Urothelium cell line (cell line): ENCODE results near the gene ATG3.
"Not testable (repeated sequence)": the region's sequence is repeated elsewhere in the genome, so short reads cannot be mapped to it uniquely, and the experiment has no call there.

Experiments
- DNase-seq: peaks from one replicate; pipeline ENCODE4 v3.0.0; 2011; ENCODE audit warnings: low spot score, mixed read lengths
- FAIRE-seq: peaks from 2 replicates; lab custom pipeline; 2011; peaks lifted over from hg19 to GRCh38; lab: Jason Lieb, UNC

ATG3 gene

GRCh38 chr3:112564247-112564939 is 2.6 kb upstream of the ATG3 start:
- DNase-seq, FAIRE-seq: not testable (repeated sequence)

GRCh38 chr3:112561484-112561733 is 353 bp downstream of the ATG3 start:
- no peak for FAIRE-seq
- DNase-seq: peak; percentile 74

DNA sequence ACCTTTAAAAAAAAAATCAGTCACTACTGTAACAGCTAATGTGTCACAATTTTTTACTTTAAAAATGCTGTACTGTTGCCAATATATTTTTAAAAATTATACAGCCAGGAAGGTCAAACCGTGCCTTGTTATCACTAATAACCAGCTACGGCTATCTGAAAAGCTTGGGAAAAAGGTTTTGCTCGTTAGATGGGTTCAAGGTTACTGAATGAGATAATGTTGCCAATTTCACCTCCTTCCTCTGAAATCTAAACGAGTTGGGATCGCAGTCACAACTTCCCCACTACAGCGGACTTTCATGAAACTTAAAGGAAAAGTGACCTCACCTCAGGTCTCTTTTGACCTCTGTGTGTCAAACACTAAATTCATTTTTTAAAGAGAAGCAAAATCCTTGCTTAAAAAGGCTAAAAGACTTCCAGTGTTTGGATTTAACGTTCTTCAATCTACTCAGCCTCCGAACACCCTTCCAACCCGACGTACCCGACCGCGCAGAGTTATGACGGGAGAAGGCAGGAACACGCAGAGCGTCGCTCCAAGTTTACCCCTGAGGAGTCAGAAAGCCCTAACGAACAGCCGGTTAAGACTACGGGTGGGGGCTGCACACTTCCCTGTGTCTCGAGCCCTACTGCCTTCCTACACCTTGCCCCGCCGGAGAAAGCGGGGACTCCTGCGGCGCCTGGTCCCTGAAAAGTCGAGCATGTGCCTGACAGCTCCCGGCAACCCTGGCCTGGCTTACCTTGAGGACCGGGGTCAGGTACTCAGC is 860 bp downstream of the ATG3 start:
- FAIRE-seq: peak; percentile 56
- DNase-seq: peak; percentile 78

GRCh38 chr3:112560307-112560706 is 1.5 kb downstream of the ATG3 start:
- FAIRE-seq (no peak), DNase-seq (no peak)

- FAIRE-seq (no peak), DNase-seq (no peak)
Observed at GRCh38 chr3:112557976-112558375, 3.8 kb downstream of the ATG3 start.

GRCh38 chr3:112555535-112556170 is 6.1 kb downstream of the ATG3 start:
- DNase-seq (no peak), FAIRE-seq (no peak)

- DNase-seq (no peak), FAIRE-seq (no peak)
Observed at GRCh38 chr3:112550859-112551258, 10.9 kb downstream of the ATG3 start.

DNA sequence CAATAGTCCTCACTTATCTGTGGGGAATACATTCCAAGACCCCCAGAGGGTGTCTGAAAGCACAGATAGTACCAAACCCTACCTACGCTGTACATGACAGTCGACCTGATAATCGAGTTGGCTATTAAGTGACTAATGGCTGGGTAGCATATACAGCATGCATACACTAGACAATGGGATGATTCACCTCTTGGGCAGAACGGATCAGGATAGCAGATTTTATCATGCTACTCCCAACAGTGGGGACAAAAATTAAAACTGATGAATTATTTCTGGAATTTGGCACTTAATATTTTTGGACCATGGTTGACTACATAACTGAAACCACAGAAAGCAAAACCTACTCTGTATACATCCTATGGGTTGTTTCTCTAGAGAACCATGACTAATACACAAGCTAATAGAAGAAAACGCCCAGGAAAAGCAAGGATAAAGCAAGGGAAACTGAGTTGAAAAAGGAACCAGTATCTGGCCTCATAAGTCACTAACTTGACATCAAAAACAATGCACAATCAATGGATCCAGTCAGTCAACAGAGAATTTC is 15.5 kb downstream of the ATG3 start:
- DNase-seq: no peak
- FAIRE-seq: no peak

GRCh38 chr3:112539825-112540650 is 21.7 kb downstream of the ATG3 start:
- no peak for DNase-seq
- FAIRE-seq: no peak

GRCh38 chr3:112531358-112531781 is 30.4 kb downstream of the ATG3 start:
- peak; percentile 17 for DNase-seq

GRCh38 chr3:112530573-112530972 is 31.2 kb downstream of the ATG3 start:
- DNase-seq (no peak), FAIRE-seq (no peak)

More at GRCh38 chr3:112531358-112531781, 30.4 kb downstream of the ATG3 start:
- FAIRE-seq: no peak

DNA sequence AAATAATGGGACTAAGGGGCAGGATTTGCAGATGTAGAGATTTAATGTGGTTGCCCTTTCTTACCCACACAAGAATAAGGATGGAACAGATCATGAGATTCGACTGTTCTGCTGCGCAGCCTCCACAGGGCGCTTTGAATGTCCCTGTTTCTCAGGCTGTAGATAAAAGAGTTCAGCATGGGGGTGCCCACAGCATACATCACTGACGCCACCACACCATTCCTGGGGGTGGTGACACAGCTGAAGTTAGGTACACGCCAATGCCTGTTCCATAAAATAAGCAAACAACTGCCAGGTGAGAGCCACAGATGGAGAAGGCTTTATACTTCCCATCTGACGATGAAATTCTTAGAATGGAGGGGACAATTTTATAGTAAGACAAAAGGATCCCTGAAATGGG is 37.6 kb downstream of the ATG3 start:
- DNase-seq, FAIRE-seq: not testable (repeated sequence)

GRCh38 chr3:112519424-112520001 is 42.2 kb downstream of the ATG3 start:
- DNase-seq (peak; percentile 56), FAIRE-seq (no peak)

- DNase-seq, FAIRE-seq: not testable (repeated sequence)
Observed at GRCh38 chr3:112518970-112519369, 42.8 kb downstream of the ATG3 start.

DNA sequence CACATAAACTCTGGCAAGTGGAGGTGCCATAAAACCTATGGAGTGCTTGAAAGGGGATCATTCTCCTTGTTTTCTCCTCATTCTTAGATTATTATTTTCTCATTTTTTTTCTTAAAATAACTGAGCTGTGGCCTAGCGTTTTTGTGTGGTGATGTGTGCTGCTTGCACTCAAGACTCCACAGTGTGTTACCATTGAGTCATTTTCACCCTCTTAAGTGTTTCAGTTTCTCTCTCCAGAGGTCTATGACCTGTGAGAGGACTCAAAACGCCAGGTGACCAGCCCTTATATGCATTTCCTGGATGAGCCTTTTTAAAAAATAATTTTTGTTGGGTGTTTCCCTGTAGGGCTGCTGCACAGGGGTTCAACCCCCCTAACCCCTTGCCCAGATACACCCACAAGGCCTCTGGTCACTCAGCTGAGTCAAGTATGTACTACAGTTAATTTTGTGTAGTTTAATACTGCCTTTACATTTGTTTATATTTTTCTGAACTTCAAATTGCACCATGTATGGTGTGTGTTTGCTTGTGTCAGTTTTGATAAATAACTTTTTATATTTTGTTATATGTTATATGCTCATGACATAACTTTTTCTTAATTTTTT is 47.1 kb downstream of the ATG3 start:
- FAIRE-seq (no peak), DNase-seq (no peak)

- no peak for FAIRE-seq
- DNase-seq: no peak
Observed at GRCh38 chr3:112512320-112512719, 49.4 kb downstream of the ATG3 start.

- FAIRE-seq (no peak), DNase-seq (no peak)
Observed at GRCh38 chr3:112508860-112509259, 52.9 kb downstream of the ATG3 start.

DNA sequence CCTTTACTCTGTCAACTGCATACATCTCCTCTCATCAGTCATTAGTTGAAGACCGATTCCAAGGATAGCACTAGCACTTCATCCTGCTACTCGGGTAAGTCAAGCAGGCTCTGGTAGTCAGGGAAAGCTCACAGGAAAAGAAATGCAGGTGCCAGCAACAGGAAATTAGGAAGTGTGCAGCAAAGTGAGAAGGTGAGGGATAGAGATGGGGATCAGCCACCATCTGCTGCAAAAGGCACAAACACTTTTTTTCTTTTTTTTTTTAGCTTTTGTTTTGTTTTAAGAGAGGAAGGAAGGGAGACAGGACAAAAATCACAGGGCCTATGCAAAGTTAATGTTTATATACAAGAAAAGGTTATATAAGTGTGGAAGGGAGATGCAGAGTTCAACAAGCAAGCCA is 53.5 kb downstream of the ATG3 start:
- FAIRE-seq (no peak), DNase-seq (no peak)

- DNase-seq: no peak
- no peak for FAIRE-seq
Observed at GRCh38 chr3:112505907-112506306, 55.9 kb downstream of the ATG3 start.

GRCh38 chr3:112504123-112504522 is 57.6 kb downstream of the ATG3 start:
- no peak for DNase-seq
- no peak for FAIRE-seq
